BE2C (cell line): Measurements from ENCODE around the gene TUFT1.

Experiments used
- DNase-seq: peaks from one replicate; pipeline ENCODE4 v3.0.0-alpha.2; 2020
- H3K27me3 ChIP-seq: fragments of 250-450 bp; sonication (Bioruptor Pico); 2 replicates; pipeline ENCODE4 v1.5.1; 2020; ENCODE audit warnings: mild to moderate bottlenecking
- H3K36me3 ChIP-seq: fragments of 250-450 bp; sonication (Bioruptor Pico); 2 replicates; pipeline ENCODE4 v1.5.1; 2020; ENCODE audit warnings: mild to moderate bottlenecking
- H3K4me1 ChIP-seq: fragments of 250-450 bp; sonication (Bioruptor Pico); 2 replicates; pipeline ENCODE4 v1.5.1; 2020
- H3K4me3 ChIP-seq: 2 replicates; pipeline ENCODE4 v1.5.1; 2011; ENCODE audit warnings: low read depth, low read length
- H3K9me3 ChIP-seq: fragments of 250-450 bp; sonication (Bioruptor Pico); 2 replicates; pipeline ENCODE4 v1.5.1; 2020
- CTCF ChIP-seq: IDR thresholded peaks from 2 replicates; pipeline ENCODE4 v1.5.1; 2012; ENCODE audit warnings: mild to moderate bottlenecking, low read depth, low read length

TUFT1 gene

GRCh38 chr1:151514366-151514765 lies 25.7 kb upstream of the TUFT1 start:
- Histone ChIP-seq H3K36me3 (no peaks in the 10 kb centered on the region), H3K4me3 (no peak overlapping the region), H3K9me3 (no peaks in the 10 kb centered on the region), H3K27me3 (no peaks in the 10 kb centered on the region), H3K4me1 (peaks cover 27% of the 10 kb centered on the region)
- no peak for TF ChIP-seq CTCF
- DNase-seq: no peak

GRCh38 chr1:151515265-151515664 lies 24.8 kb upstream of the TUFT1 start:
- H3K36me3 ChIP-seq: no peaks in the 10 kb centered on the region
- H3K9me3 ChIP-seq: no peaks in the 10 kb centered on the region
- peaks cover 27% of the 10 kb centered on the region for H3K4me1 ChIP-seq
- no peaks in the 10 kb centered on the region for H3K27me3 ChIP-seq
- no peak for TF ChIP-seq CTCF
- H3K4me3 ChIP-seq: no peak overlapping the region
- DNase-seq: no peak

GRCh38 chr1:151516031-151516511 lies 24.0 kb upstream of the TUFT1 start:
- Histone ChIP-seq H3K4me3 (no peak overlapping the region), H3K4me1 (peaks cover 27% of the 10 kb centered on the region), H3K36me3 (no peaks in the 10 kb centered on the region), H3K9me3 (no peaks in the 10 kb centered on the region), H3K27me3 (no peaks in the 10 kb centered on the region)
- TF ChIP-seq CTCF: no peak
- DNase-seq: no peak

- no peak for TF ChIP-seq CTCF
- Histone ChIP-seq H3K4me1 (peaks cover 12% of the 10 kb centered on the region), H3K27me3 (no peaks in the 10 kb centered on the region), H3K9me3 (no peaks in the 10 kb centered on the region), H3K4me3 (no peak overlapping the region), H3K36me3 (no peaks in the 10 kb centered on the region)
- no peak for DNase-seq
Measured at GRCh38 chr1:151518431-151518830, 21.7 kb upstream of the TUFT1 start.

- Histone ChIP-seq H3K9me3 (no peaks in the 10 kb centered on the region), H3K27me3 (no peaks in the 10 kb centered on the region; the same call in 1 of the 2 replicates), H3K4me3 (no peak overlapping the region), H3K36me3 (no peaks in the 10 kb centered on the region), H3K4me1 (peaks cover 7% of the 10 kb centered on the region)
- no peak for TF ChIP-seq CTCF
- no peak for DNase-seq
Measured at GRCh38 chr1:151518936-151519335, 21.2 kb upstream of the TUFT1 start.

GRCh38 chr1:151519667-151520066 lies 20.4 kb upstream of the TUFT1 start:
- Histone ChIP-seq H3K9me3 (no peaks in the 10 kb centered on the region), H3K27me3 (no peaks in the 10 kb centered on the region; the same call in 1 of the 2 replicates), H3K36me3 (no peaks in the 10 kb centered on the region), H3K4me3 (no peak overlapping the region), H3K4me1 (no peaks in the 10 kb centered on the region)
- no peak for TF ChIP-seq CTCF
- DNase-seq: no peak
